NCI-H146 treated with DMSO at 0.1 percent for 48 hours (cell line): ENCODE measurements around the gene BARD1.

Experiments
- DNase-seq: peaks from one replicate; lab custom pipeline; 2025; ENCODE audit not compliant: unreplicated experiment; lab: John Stamatoyannopoulos, UW

BARD1 gene

DNA sequence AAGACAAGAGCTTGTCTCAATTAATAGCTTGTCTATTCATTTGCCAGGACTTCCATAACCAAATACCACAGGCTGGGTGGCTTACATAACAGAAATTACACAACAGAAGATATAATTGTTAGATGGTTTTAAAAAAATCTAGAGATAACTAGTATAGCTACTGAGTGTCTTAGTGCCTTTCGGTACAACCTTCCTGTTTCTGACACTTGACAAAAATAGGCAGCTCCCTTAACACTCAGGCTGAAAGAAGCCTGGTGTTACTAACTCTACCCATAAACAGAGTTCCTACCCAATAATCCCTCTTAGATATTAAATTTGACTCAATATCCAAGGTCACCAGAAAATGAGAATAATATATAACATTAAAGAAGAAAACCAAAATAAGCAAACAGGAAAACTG lies 129.7 kb downstream of the BARD1 start:
- DNase-seq = no peak

DNA sequence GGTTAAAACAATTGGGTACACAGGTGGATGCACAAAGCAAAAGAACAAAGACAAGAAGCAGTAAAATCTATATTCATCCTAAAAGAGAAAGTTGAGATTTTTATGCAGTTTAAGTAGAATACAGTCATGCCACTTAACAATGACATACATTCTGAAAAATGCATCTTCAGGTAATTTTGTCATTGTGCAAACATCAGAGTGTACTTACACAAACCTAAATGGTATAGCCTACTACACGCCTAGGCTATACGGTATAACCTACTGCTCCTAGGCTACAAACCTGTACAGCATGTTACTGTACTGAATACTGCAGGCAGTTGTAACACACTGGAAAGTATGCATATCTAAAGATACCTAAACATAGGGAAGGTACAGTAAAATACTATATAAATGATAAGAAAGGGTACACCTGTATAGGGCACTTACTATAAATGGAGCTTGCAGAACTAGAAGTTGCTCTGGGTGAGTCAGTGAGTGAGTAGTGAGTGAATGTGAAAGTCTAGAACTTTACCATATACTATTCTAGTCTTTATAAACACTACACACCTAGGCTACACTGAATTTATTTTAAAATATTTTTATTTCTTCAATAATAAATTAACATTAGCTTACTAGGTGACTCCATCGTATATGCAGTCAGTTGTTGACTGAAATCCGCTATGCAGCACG lies 132.9 kb downstream of the BARD1 start:
- no peak for DNase-seq
